Activated naive CD4-positive, alpha-beta T cell treated with anti-CD3 and anti-CD28 coated beads, Interleukin-2, amount 10 ng/mL, durations not matched to agents 7 days and 5 days (primary cell): ENCODE measurements around the gene SUCNR1.
"Not testable (repeated sequence)": the region's sequence is repeated elsewhere in the genome, so short reads cannot be mapped to it uniquely, and the experiment has no call there.

Experiments used
- CTCF ChIA-PET: fragments of 350-600 bp; sonication (Branson Sonifier 250); formaldehyde crosslinking; loops from one replicate; lab custom pipeline; 2021; ENCODE audit warnings: antibody characterized with exemption; lab: Charles Lee
- DNase-seq: peaks from one replicate; pipeline ENCODE4 v3.0.0-alpha.2; 2020
- H3K27ac Mint-ChIP-seq: one replicate; pipeline ENCODE4 v1.8.0; 2021; ENCODE audit warnings: mild to moderate bottlenecking, moderate library complexity, mixed read lengths
- H3K27me3 Mint-ChIP-seq: one replicate; pipeline ENCODE4 v1.8.0; 2021; ENCODE audit warnings: mild to moderate bottlenecking, mixed read lengths
- H3K36me3 Mint-ChIP-seq: one replicate; pipeline ENCODE4 v1.8.0; 2021; ENCODE audit warnings: mixed read lengths
- H3K4me1 Mint-ChIP-seq: one replicate; pipeline ENCODE4 v1.8.0; 2021; ENCODE audit warnings: mixed read lengths
- H3K4me3 Mint-ChIP-seq: one replicate; pipeline ENCODE4 v1.8.0; 2021; ENCODE audit warnings: mild to moderate bottlenecking, moderate library complexity, mixed read lengths
- H3K9me3 Mint-ChIP-seq: one replicate; pipeline ENCODE4 v1.8.0; 2021; ENCODE audit warnings: mixed read lengths

The SUCNR1 gene

DNA sequence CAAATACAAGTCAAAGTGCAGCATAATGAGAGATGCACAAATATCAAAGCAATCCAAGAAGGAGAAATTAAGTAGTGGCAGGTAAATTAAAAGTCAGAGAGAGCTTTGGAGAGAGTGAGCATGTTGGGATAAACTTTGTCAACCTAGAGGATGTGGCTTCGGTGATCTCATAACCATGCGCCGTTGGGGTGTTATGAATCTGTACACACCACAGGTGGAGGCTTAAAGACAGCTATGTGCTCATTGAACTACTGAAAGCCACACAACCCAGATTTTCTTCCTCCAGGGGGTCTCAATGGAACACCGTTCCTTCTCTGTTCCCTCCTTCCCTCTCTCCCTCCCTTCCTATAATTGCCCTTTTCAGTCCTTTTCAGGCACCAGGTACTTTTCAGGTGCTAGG is 52.0 kb downstream of the SUCNR1 start:
- H3K27ac Mint-ChIP-seq = no peak overlapping the region
- H3K36me3 Mint-ChIP-seq = no peaks in the 10 kb centered on the region
- peak; percentile 26 for DNase-seq
- no peaks in the 10 kb centered on the region for H3K4me1 Mint-ChIP-seq
- H3K27me3 Mint-ChIP-seq = peaks cover 4% of the 10 kb centered on the region
- CTCF ChIA-PET = no interaction called here
- no peaks in the 10 kb centered on the region for H3K9me3 Mint-ChIP-seq
- no peak overlapping the region for H3K4me3 Mint-ChIP-seq

DNA sequence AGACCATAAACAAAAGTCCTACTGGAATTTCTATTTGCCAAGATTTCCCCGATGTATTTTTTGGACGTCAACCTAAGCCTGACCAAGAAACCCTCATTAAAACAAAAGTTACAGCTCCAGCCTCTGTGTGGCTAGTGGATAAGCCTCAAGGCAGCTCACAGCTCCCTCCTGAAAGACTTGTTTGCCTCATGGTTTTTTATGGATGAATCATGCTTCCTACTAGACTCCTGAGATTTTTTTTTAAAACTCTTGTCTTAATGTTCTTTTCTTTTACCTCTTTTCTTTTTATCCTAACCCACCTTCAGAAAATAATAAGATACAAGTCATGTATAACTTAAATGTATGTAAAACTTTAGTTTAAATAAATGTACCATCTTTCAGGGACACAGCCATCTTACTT is 52.4 kb downstream of the SUCNR1 start:
- H3K36me3 Mint-ChIP-seq = no peaks in the 10 kb centered on the region
- peaks cover 4% of the 10 kb centered on the region for H3K27me3 Mint-ChIP-seq
- no peaks in the 10 kb centered on the region for H3K4me1 Mint-ChIP-seq
- H3K4me3 Mint-ChIP-seq = no peak overlapping the region
- CTCF ChIA-PET = no interaction called here
- DNase-seq = no peak
- no peak overlapping the region for H3K27ac Mint-ChIP-seq
- no peaks in the 10 kb centered on the region for H3K9me3 Mint-ChIP-seq

DNA sequence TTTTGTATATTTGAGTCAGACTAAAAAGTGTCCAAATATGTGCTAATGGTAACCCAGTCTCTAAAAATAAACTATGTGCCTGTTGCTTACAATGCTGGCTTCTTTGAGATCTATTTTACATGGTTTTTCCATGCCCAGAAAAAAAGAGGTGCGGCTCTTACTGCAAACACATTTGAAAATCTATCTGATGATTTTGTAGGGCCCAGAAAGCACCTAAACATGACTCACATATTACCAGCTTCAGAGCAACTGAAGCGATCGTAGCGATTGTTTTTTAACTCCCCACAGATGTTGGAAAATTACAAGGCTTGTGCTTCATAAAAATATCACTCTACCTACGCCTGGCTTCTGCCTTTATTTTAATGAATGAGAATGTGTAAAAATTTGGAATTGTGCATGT is 53.5 kb downstream of the SUCNR1 start:
- no peak for DNase-seq
- peaks cover 4% of the 10 kb centered on the region for H3K27me3 Mint-ChIP-seq

DNA sequence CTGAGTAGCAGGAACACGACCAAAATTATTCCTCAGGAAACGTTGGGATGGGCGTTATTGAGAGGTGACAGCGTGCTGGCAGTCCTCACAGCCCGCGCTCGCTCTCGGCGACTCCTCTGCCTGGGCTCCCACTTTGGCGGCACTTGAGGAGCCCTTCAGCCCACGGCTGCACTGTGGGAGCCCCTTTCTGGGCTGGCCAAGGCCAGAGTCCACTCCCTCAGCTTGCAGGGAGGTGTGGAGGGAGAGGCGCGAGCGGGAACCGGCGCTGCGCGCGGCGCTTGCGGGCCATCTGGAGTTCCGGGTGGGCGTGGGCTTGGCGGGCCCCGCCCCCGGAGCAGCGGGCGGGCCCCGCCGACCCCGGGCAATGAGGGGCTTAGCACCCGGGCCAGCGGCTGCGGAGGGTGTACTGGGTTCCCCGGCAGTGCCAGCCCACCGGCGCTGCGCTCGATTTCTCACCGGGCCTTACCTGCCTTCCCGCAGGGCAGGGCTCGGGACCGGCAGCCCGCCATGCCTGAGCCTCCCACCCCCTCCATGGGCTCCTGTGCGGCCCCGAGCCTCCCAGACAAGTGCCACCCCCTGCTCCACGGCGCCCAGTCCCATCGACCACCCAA is 54.6 kb downstream of the SUCNR1 start:
- H3K9me3 Mint-ChIP-seq, H3K27me3 Mint-ChIP-seq, H3K4me1 Mint-ChIP-seq, H3K27ac Mint-ChIP-seq, DNase-seq, CTCF ChIA-PET, H3K4me3 Mint-ChIP-seq, H3K36me3 Mint-ChIP-seq: not testable (repeated sequence)

More for the DNA sequence above, 53.5 kb downstream of the SUCNR1 start:
- no peak overlapping the region for H3K4me3 Mint-ChIP-seq
- H3K36me3 Mint-ChIP-seq = no peaks in the 10 kb centered on the region
- H3K4me1 Mint-ChIP-seq = no peaks in the 10 kb centered on the region
- no peaks in the 10 kb centered on the region for H3K9me3 Mint-ChIP-seq
- H3K27ac Mint-ChIP-seq = no peak overlapping the region
- CTCF ChIA-PET = no interaction called here

DNA sequence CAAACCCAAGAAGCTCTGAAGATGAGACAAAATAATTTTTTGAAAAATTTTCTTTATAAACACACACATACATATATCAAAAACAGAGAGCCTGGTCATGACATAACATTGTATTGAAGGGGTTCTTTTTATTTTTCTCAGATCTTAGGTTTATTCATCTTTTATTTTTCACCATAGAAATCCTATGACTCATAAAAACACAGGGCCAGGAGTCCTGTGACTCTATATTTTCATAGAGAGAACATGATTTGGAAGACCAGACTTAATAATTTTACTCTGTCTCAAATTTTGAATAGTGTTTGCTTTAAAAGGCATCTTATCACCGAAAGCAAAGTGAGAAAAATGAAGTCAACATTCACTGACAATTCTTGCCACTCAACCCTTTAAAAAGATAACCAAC is 57.7 kb downstream of the SUCNR1 start:
- Mint-ChIP-seq H3K9me3 (no peaks in the 10 kb centered on the region), H3K36me3 (no peaks in the 10 kb centered on the region), H3K27me3 (no peaks in the 10 kb centered on the region), H3K4me3 (no peak overlapping the region), H3K4me1 (no peaks in the 10 kb centered on the region), H3K27ac (no peak overlapping the region)
- DNase-seq = no peak
- CTCF ChIA-PET = interaction anchor here (1.0 kb wide), 1 partner anchor 22 kb away, joined by 3 read pairs; no protein-coding TSS in a partner anchor

DNA sequence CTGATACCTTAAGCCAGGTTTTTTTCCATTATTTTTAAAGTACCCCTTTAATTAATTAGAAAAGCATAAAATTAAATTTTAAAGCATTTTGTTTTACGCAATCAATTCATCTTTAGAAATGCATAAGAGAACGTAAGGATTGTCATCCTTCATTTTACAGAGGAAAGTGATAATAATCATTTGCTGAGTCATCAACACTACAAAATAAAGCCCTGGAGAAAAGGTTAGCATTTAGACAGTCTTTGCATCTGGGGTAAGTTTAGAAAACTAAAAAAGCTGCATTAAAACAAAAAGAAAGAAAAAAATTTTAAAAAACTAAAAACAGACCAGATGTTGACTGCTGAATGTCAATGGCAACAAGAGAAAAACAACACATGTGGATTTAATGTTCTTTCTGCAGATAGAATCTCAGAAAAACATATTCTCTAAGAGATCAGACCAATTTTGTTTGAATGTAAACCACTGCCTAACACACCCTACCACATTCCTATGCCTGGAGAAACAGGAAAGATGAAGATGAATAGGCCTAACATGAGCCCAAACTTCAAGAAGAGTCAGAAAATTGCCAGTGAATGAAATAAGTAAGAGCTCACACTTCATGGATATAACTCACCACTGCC is 59.9 kb downstream of the SUCNR1 start:
- CTCF ChIA-PET = no interaction called here
- no peak for DNase-seq
- H3K36me3 Mint-ChIP-seq = no peaks in the 10 kb centered on the region
- no peaks in the 10 kb centered on the region for H3K4me1 Mint-ChIP-seq
- no peaks in the 10 kb centered on the region for H3K9me3 Mint-ChIP-seq
- H3K27me3 Mint-ChIP-seq = no peaks in the 10 kb centered on the region
- H3K4me3 Mint-ChIP-seq = no peak overlapping the region
- no peak overlapping the region for H3K27ac Mint-ChIP-seq
